ENCODE measurements around the gene LYSMD4.

LYSMD4 gene

DNA sequence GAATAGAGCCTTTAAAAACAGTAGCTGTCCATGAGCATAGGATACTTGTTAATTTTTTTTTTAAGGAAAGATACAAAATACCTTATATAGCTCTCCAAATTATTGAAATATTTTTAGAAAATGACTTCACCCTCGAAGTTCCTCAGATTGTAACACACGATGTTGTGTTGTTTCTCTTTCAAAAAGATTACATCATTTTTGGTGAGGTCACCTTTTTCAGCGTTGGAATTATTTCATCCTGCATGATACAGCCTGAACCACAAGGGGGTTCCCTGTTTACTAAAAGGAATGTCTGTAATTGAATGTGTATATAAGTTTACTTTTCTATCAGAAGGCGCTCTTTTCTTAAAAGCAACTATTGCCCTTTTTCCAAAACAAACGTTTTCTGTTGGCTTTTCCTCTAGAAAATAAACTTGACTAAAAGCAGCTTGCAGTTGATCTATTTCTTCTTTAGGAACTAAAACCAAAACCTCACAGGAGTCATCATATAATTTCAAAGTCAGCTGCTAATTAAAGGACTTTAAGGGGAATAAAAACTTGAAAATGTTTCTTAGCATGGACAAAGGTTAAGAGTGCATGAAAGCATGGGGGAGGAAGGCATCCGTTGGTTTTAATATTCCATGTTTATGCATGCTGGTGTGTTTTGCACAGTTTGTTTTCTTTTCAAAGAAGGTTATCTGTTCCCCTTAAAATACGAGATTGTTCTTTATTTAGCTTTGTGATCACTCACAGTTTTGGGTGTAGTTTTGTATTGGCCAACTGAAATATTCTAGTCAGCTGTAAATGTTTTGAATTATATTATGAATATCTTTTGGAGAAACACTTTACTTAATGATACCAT, 29.4 kb downstream of the LYSMD4 start:
- no peak for DNase-seq

DNA sequence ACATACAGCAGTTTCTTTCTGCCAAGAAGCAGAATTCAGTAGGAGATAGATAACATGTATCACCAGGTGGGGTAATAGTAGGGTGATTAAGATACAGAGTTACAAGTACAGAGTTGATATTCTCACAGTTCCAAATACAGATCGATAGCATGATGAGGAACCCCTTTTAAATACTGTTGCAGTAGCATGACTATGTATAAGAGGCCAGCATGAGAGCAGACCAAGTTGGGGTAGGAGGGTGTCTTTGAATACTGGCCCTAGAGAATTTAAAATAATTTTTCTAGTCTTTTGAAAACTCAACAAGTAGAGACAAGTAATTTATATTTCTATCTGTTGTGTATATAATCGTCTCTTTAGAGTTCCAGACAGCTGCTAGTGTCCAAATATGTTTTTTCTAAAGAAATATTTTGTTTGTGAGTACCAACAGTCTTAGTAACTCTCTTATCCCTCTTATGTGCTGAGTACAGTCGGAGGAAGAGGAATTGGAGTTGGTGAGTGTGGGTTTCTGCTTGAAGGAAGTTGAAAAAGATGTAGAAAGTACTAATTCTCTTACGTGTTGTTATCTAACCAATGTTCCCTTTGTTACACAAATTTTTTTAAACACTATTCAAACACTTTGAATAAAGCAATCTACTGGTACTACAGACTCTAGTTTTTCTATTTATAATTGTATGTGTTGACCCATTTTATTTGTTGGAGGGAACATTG, 30.2 kb downstream of the LYSMD4 start:
- no peak for DNase-seq

DNA sequence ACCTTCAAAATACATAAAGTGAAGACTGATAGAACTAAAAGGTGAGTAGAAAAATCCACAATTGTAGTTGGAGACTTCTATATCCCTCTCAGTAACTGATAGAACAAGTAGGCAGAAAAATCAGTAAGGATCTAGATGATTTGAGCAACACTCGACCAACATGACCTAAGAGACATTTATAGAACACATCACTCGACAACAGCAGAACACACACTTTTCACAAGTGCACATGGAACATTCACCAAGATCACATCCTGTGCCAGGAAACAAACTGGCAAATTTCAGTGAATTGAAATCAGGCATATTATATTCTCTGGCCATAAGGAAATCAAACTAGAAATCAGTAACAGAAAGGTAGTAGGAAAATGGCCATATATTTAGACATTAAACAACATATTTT, 37.1 kb downstream of the LYSMD4 start:
- DNase-seq: no peak

DNA sequence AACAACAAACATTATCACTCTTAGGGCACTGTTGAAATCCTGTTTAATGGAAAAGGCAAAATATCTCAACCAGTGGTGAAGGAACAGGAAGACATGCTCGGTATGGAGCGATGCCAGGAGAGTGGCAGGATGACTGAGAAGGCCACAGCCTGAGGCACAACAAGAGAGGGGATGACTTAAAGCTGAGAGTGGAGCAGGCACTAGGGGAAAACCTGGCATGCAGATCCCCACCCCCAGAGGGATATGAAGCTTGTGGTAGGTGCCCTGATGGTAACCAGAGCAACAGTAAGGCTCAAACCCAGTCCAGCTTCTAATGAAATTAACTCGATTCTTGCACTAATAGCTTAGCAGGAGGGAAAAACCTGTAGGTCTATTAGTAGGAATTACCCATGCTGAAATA, 40.4 kb downstream of the LYSMD4 start:
- no peak for DNase-seq

DNA sequence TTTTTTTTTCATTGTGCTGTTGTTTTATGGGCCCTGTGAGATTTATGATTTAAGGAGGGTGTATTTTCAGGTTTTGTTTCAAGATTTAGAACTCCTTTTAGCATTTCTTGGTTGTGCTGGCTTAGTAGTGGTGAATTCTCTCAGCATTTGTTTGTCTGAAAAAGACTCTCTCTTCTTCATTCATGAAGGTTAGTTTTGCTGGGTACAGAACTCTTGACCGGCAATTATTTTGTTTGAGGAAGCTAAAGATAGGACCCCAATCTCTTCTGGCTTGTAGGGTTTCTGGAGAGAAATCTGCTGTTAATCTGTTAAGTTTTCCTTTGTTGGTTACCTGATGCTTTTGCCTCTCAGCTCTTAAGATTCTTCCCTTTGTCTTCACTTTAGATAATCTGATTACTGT, 46.9 kb downstream of the LYSMD4 start:
- DNase-seq: no peak

DNA sequence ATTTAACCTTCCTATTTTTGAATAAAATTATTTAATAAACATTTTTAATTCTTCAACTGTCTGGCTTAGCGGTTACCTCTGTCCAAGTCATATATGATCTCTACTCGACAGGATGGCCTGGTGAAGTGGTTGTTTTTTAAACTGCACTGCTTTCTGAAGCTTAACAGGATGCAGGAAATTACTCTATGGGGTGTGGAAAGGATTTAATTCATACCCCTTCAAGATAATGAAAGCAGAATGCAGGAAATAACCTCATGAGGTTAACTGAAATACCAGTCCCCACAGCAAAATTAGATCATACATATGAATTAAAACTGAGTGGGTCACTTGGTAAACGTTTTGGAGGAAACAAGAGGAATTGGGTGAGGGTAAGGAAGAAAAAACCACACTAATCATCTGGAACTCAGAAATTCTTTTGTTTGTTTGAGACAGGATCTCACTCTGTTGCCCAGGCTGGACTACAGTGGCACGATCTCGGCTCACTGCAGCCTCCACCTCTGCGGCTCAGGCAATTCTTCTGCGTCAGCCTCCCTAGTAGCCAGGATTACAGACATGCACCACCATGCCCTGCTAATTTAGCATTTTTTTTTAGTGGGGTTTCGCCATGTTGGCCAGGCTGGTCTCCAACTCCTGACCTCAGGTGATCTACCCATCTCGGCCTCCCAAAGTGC, 50.1 kb downstream of the LYSMD4 start:
- no peak for DNase-seq

DNA sequence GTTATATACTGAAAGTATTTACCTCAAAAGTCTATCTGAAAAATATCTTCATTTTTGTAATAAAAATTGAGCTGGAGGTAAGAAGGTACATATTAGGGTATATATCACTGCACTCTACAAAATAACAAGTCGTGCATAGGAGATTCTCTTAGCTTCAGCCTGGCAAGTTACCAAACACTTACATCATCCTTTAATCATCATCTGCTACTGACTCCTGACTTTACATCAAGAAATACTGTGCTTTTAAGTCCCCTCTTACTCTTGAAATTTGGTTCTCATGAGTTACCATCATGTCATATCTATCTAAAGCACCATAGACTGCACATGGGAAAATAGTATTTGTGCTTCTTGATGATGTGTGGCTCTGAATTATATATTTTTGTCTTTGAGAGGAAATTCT, 50.8 kb downstream of the LYSMD4 start:
- no peak for DNase-seq

DNA sequence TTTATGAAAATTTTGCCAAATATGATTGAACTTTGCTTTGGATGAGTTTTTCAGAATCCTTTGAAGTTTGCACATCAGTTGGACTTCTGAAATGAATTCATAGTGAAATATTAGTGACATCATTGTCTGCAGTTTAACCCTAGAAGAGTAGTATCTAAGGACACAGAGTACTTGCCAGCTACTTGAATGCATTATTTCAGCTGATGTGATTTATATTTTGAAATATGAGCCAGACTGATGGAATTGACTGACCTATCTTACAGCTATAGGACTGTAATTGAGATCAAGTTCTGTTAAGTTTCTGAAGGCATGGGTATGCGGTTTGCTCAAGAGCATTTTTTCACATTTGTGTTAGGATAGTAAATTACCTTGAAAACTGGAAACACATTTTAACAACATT, 51.2 kb downstream of the LYSMD4 start:
- no peak for DNase-seq

DNA sequence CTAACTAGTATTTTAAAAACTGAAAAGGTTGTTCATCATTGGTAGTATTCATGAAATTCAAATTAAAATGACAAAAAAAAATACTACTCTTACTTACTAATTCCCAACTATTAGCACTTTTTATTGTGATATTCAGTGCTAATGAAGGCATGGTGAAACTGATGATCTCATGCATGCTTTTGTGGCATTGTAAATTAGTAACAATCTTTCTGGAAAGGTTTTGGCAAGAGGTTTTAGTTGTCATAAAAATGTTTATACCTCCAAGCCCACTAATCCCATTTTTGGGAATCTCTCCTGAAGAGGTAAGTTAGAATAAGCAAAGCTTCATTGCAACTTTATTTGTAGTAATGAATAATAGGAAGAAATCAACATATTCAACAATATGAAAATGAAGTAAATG, 53.0 kb downstream of the LYSMD4 start:
- DNase-seq: no peak

DNA sequence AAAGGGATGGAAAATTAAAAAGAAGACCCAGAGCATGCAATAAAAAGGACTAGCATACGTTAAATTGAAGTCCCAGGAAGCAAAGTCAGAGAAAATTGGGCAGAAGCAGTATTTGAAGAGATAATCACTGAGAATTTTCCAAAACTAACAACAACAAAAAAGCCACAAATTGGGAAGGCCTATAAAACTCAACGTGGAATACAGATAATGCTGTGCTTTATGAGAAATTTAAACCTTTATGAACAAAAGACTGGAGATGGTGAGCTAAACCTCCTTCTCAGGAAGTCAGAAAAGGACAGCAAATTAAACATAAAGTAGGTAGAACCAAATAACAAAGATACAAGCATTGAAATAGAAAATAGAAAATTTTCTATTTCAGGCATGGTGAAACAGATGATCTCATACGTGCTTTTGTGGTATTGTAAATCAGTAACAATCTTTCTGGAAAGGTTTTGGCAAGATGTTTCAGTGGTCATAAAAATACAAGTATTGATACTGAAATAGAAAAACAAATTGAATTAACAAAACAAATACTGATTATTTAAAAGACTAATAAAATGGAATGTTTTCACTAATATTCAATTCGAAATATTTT, 55.6 kb downstream of the LYSMD4 start:
- no peak for DNase-seq

All from right forelimb (tissue), 1 donor.